Activated T-cell treated with anti-CD3 and anti-CD28 coated beads, Interleukin-2, amount 50 U/mL, for 1 hour (primary cell): Measurements from ENCODE around the gene QRFP.

Experiments
- DNase-seq: peaks from one replicate; pipeline ENCODE4 v3.0.0-alpha.2; 2020

Gene QRFP

GRCh38 chr9:130933114-130934046 lies 36.8 kb upstream of the QRFP start:
- no peak for DNase-seq

- no peak for DNase-seq
These were observed 35.9 kb upstream of the QRFP start for GRCh38 chr9:130932255-130933079.

- DNase-seq, result no peak
These were observed 35.1 kb upstream of the QRFP start for GRCh38 chr9:130931508-130932254.

GRCh38 chr9:130930804-130931349 lies 34.3 kb upstream of the QRFP start:
- no peak for DNase-seq

GRCh38 chr9:130930132-130930803 lies 33.7 kb upstream of the QRFP start:
- DNase-seq, result no peak

- no peak for DNase-seq
These were observed 33.0 kb upstream of the QRFP start for GRCh38 chr9:130929571-130930038.

GRCh38 chr9:130927995-130928900 lies 31.6 kb upstream of the QRFP start:
- DNase-seq, result no peak

- DNase-seq, result no peak
These were observed 30.7 kb upstream of the QRFP start for GRCh38 chr9:130927338-130927737.

GRCh38 chr9:130925050-130925678 lies 28.6 kb upstream of the QRFP start:
- DNase-seq, result no peak

GRCh38 chr9:130924448-130924788 lies 27.8 kb upstream of the QRFP start:
- DNase-seq, result no peak

- no peak for DNase-seq
These were observed 27.2 kb upstream of the QRFP start for GRCh38 chr9:130923611-130924447.

GRCh38 chr9:130922893-130923610 lies 26.4 kb upstream of the QRFP start:
- DNase-seq, result no peak

- no peak for DNase-seq
These were observed 25.6 kb upstream of the QRFP start for GRCh38 chr9:130921989-130922892.

GRCh38 chr9:130921300-130921988 lies 24.8 kb upstream of the QRFP start:
- no peak for DNase-seq

- DNase-seq, result no peak
These were observed 24.2 kb upstream of the QRFP start for GRCh38 chr9:130920762-130921299.

- no peak for DNase-seq
These were observed 23.6 kb upstream of the QRFP start for GRCh38 chr9:130920233-130920632.
